H1 (cell line): ENCODE data around the gene CHD9. TPM values are rescaled to one million over a fixed set of nuclear protein-coding genes. Genes with fewer than 3 reads are reported as not detected.

Experiments
- CTCF ChIA-PET: fragments of 300-600 bp; sonication (Branson Sonifier 250); formaldehyde crosslinking; loops from one replicate; lab custom pipeline; 2021; ENCODE audit not compliant: partially characterized antibody; lab: Charles Lee
- POLR2A ChIA-PET: fragments of 300-600 bp; sonication (Branson Sonifier 250); formaldehyde crosslinking; loops from one replicate; lab custom pipeline; 2021; ENCODE audit warnings: inconsistent platforms; ENCODE audit not compliant: partially characterized antibody; lab: Charles Lee
- DNase-seq, 2 experiments: peaks; one replicate each; pipeline versions ENCODE4 v3.0.0 to v3.0.0-alpha.2; 2010 to 2022; ENCODE audit warnings: low spot score in 2 of 2, low read depth in 1 of 2, mixed read lengths in 1 of 2
- FAIRE-seq: peaks from 2 replicates; lab custom pipeline; 2011; peaks lifted over from hg19 to GRCh38; lab: Jason Lieb, UNC
- H2AFZ ChIP-seq: 2 replicates; pipeline ENCODE4 v1.8.1; 2012; ENCODE audit warnings: low read length, inconsistent platforms
- H2AK5ac ChIP-seq: 2 replicates; pipeline ENCODE4 v1.6.1; 2013; ENCODE audit warnings: low read depth, low read length
- H2BK120ac ChIP-seq: replicated peaks from 2 replicates; pipeline ENCODE3; 2013; ENCODE audit warnings: low read depth, low read length, inconsistent platforms
- H2BK12ac ChIP-seq: 2 replicates; pipeline ENCODE4 v1.6.1; 2013; ENCODE audit warnings: low read depth, low read length
- H2BK15ac ChIP-seq: 2 replicates; pipeline ENCODE4 v1.6.1; 2013; ENCODE audit warnings: low read length
- H2BK20ac ChIP-seq: 2 replicates; pipeline ENCODE4 v1.6.1; 2013; ENCODE audit warnings: low read length
- H2BK5ac ChIP-seq: 2 replicates; pipeline ENCODE4 v1.6.1; 2013; ENCODE audit warnings: low read depth, low read length
- H3K14ac ChIP-seq: 2 replicates; pipeline ENCODE4 v1.6.1; 2013; ENCODE audit warnings: inconsistent platforms; ENCODE audit not compliant: insufficient read length
- H3K18ac ChIP-seq: 2 replicates; pipeline ENCODE4 v1.6.1; 2013; ENCODE audit warnings: low read length; ENCODE audit errors: extremely low read depth
- H3K23ac ChIP-seq: 2 replicates; pipeline ENCODE4 v1.6.1; 2013; ENCODE audit warnings: inconsistent platforms; ENCODE audit not compliant: insufficient read length
- H3K23me2 ChIP-seq: 2 replicates; pipeline ENCODE4 v1.6.1; 2013; ENCODE audit warnings: low read depth, low read length
- H3K27ac ChIP-seq: 2 replicates; pipeline ENCODE4 v1.6.1; 2011; ENCODE audit warnings: low read depth, low read length, inconsistent platforms
- H3K27me3 ChIP-seq, 4 experiments: replicated peaks in 1 of 4; 1 replicate in 1 of 4; 2 replicates in 3 of 4; pipeline versions ENCODE4 v1.6.1 to v1.8.1; 2011 to 2013; ENCODE audit warnings: low read length in 3 of 4, mild to moderate bottlenecking in 3 of 4, inconsistent platforms in 2 of 4, mixed read lengths in 2 of 4, moderate library complexity in 1 of 4; ENCODE audit not compliant: control insufficient read depth in 3 of 4, insufficient read depth in 3 of 4; ENCODE audit errors: extremely low read depth in 1 of 4
- H3K36me3 ChIP-seq, 4 experiments: 2 replicates each; pipeline versions ENCODE4 v1.6.1 to v1.8.1; 2011 to 2013; ENCODE audit warnings: mild to moderate bottlenecking in 4 of 4, low read length in 3 of 4, moderate library complexity in 2 of 4, control low read depth in 1 of 4, inconsistent platforms in 1 of 4; ENCODE audit not compliant: insufficient read depth in 4 of 4, control insufficient read depth in 2 of 4
- H3K4ac ChIP-seq: replicated peaks from 2 replicates; pipeline ENCODE3; 2013; ENCODE audit warnings: low read length, low read depth, mixed read lengths, inconsistent platforms; ENCODE audit not compliant: insufficient read length
- H3K4me1 ChIP-seq, 4 experiments: replicated peaks in 1 of 4; 1 replicate in 1 of 4; 2 replicates in 3 of 4; pipeline versions ENCODE4 v1.6.1 to v1.8.1; 2011 to 2013; ENCODE audit warnings: low read length in 3 of 4, inconsistent platforms in 2 of 4, mixed read lengths in 1 of 4; ENCODE audit not compliant: insufficient read depth in 4 of 4, control insufficient read depth in 3 of 4
- H3K4me2 ChIP-seq, 2 experiments: 2 replicates each; pipeline versions ENCODE4 v1.6.1 to v1.8.1; 2011 to 2013; ENCODE audit warnings: low read depth in 2 of 2, low read length in 2 of 2, control low read depth in 1 of 2, inconsistent platforms in 1 of 2, mild to moderate bottlenecking in 1 of 2; ENCODE audit not compliant: insufficient read depth in 1 of 2
- H3K4me3 ChIP-seq, 4 experiments: fragments of 200-600, 300-600 bp in 1 of 4; sonication (generic), shearing (Covaris generic), sonication (Bioruptor Twin) in 1 of 4; 2 replicates each; pipeline versions ENCODE4 v1.5.1 to v1.8.1; 2011 to 2016; ENCODE audit warnings: low read length in 4 of 4, low read depth in 3 of 4, control low read depth in 2 of 4, inconsistent platforms in 2 of 4, mild to moderate bottlenecking in 2 of 4, mixed read lengths in 1 of 4, moderate library complexity in 1 of 4; ENCODE audit not compliant: insufficient read depth in 2 of 4; ENCODE audit errors: extremely low read depth in 1 of 4
- H3K56ac ChIP-seq: replicated peaks from 2 replicates; pipeline ENCODE3; 2013; ENCODE audit warnings: low read depth, mild to moderate bottlenecking, mixed read lengths, low read length, inconsistent platforms; ENCODE audit not compliant: insufficient read length
- H3K79me1 ChIP-seq: 2 replicates; pipeline ENCODE4 v1.6.1; 2013; ENCODE audit warnings: low read depth, low read length, control low read depth
- H3K79me2 ChIP-seq, 2 experiments: 2 replicates each; pipeline versions ENCODE4 v1.6.1 to v1.8.1; 2012 to 2013; ENCODE audit warnings: low read length in 2 of 2, mild to moderate bottlenecking in 2 of 2, inconsistent platforms in 1 of 2; ENCODE audit not compliant: insufficient read depth in 2 of 2, control insufficient read depth in 1 of 2
- H3K9ac ChIP-seq, 4 experiments: replicated peaks in 1 of 4; 1 replicate in 1 of 4; 2 replicates in 3 of 4; pipeline versions ENCODE4 v1.6.1 to v1.8.1; 2011 to 2013; ENCODE audit warnings: low read depth in 3 of 4, low read length in 3 of 4, control low read depth in 2 of 4, mild to moderate bottlenecking in 2 of 4, moderate library complexity in 2 of 4, inconsistent platforms in 1 of 4; ENCODE audit errors: extremely low read depth in 1 of 4
- H3K9me3 ChIP-seq, 2 experiments: 2 replicates each; pipeline versions ENCODE4 v1.6.1 to v1.8.1; 2012 to 2013; ENCODE audit warnings: mild to moderate bottlenecking in 2 of 2, moderate library complexity in 2 of 2, control low read depth in 1 of 2, inconsistent platforms in 1 of 2, low read depth in 1 of 2, low read length in 1 of 2, mixed read lengths in 1 of 2; ENCODE audit not compliant: insufficient read depth in 2 of 2
- H4K20me1 ChIP-seq, 2 experiments: replicated peaks in 1 of 2; 2 replicates each; pipeline versions ENCODE3 to v1.8.1; 2011 to 2013; ENCODE audit warnings: inconsistent platforms in 2 of 2, low read length in 2 of 2, mild to moderate bottlenecking in 1 of 2; ENCODE audit not compliant: insufficient read depth in 2 of 2, control insufficient read depth in 1 of 2
- H4K5ac ChIP-seq: 2 replicates; pipeline ENCODE4 v1.6.1; 2013; ENCODE audit warnings: low read length, low read depth, mixed read lengths, inconsistent platforms; ENCODE audit not compliant: insufficient read length
- H4K8ac ChIP-seq: 2 replicates; pipeline ENCODE4 v1.8.0; 2013; ENCODE audit warnings: mild to moderate bottlenecking, moderate library complexity, low read length, inconsistent platforms; ENCODE audit not compliant: insufficient read depth; ENCODE audit errors: extremely low read depth
- H4K91ac ChIP-seq: replicated peaks from 2 replicates; pipeline ENCODE3; 2013; ENCODE audit warnings: low read length, mixed read lengths, inconsistent platforms; ENCODE audit not compliant: insufficient read length
- ATF2 ChIP-seq: IDR thresholded peaks from 2 replicates; pipeline ENCODE4 v1.6.1; 2012; ENCODE audit warnings: low read length, inconsistent platforms
- BRCA1 ChIP-seq: IDR thresholded peaks from 2 replicates; pipeline ENCODE4 v1.6.1; 2012; ENCODE audit warnings: low read depth, low read length, improper control_type of control experiment
- HDAC2 ChIP-seq, 2 experiments: fragments of 300-600 bp in 1 of 2; sonication (generic) in 1 of 2; IDR thresholded peaks; 2 replicates each; pipeline ENCODE4 v1.6.1; 2011 to 2012; ENCODE audit warnings: low read depth in 2 of 2, low read length in 2 of 2, mild to moderate bottlenecking in 2 of 2, moderate library complexity in 2 of 2, borderline replicate concordance in 1 of 2, inconsistent platforms in 1 of 2
- HDAC6 ChIP-seq: IDR thresholded peaks from one replicate; pipeline ENCODE4 v1.7.1; 2012; ENCODE audit warnings: low read depth, mild to moderate bottlenecking, inconsistent platforms, low read length, moderate library complexity
- JUND ChIP-seq: IDR thresholded peaks from 2 replicates; pipeline ENCODE4 v1.6.1; 2011; ENCODE audit warnings: mild to moderate bottlenecking, improper control_type of control experiment, low read length
- MAFK ChIP-seq: IDR thresholded peaks from 2 replicates; pipeline ENCODE4 v1.6.1; 2012; ENCODE audit warnings: low read depth, mild to moderate bottlenecking, improper control_type of control experiment, low read length
- NANOG ChIP-seq: IDR thresholded peaks from 2 replicates; pipeline ENCODE4 v1.6.1; 2011; ENCODE audit warnings: low read length, low read depth, mild to moderate bottlenecking, inconsistent platforms; ENCODE audit not compliant: insufficient read depth, poor library complexity, severe bottlenecking
- RFX5 ChIP-seq: IDR thresholded peaks from 2 replicates; pipeline ENCODE4 v1.6.1; 2011; ENCODE audit warnings: low read depth, low read length, improper control_type of control experiment, borderline replicate concordance
- RNF2 ChIP-seq: fragments of 200-900, 300-1000 bp; sonication (generic); IDR thresholded peaks from 2 replicates; pipeline ENCODE4 v1.7.1; 2016; ENCODE audit warnings: borderline replicate concordance, low read depth, mild to moderate bottlenecking, antibody characterized with exemption, low read length; ENCODE audit not compliant: poor library complexity, severe bottlenecking; ENCODE audit errors: missing control alignments
- RXRA ChIP-seq: IDR thresholded peaks from 2 replicates; pipeline ENCODE4 v1.6.1; 2011; ENCODE audit warnings: low read depth, mild to moderate bottlenecking, low read length, moderate library complexity; ENCODE audit not compliant: insufficient read depth
- SRF ChIP-seq: IDR thresholded peaks from 2 replicates; pipeline ENCODE4 v1.6.1; 2011; ENCODE audit warnings: mild to moderate bottlenecking, low read depth, low read length, moderate library complexity
- TAF7 ChIP-seq: optimal IDR thresholded peaks from 2 replicates; pipeline ENCODE3; 2011; ENCODE audit warnings: low read depth, mild to moderate bottlenecking, inconsistent platforms, low read length, moderate library complexity, borderline replicate concordance
- WGBS, 2 experiments: shearing (Covaris generic) in 1 of 2; methylation state at CpG; one replicate each; pipeline versions ENCODE4 v1.1.6 to v1.1.7; 2013 to 2015; ENCODE audit warnings: low lambda C conversion rate in 2 of 2, mixed read lengths in 2 of 2, inconsistent platforms in 1 of 2, low coverage in 1 of 2, missing lambda C conversion rate in 1 of 2; ENCODE audit not compliant: insufficient replicate concordance in 2 of 2, insufficient coverage in 1 of 2, insufficient read length in 1 of 2; ENCODE audit errors: extremely low coverage in 1 of 2, missing lambda C conversion rate in 1 of 2; 5-methylcytosine and 5-hydroxymethylcytosine counted together
- polyA plus RNA-seq, 7 experiments: library from polyadenylated mRNA; depleted of rRNA in 3 of 7; stranded (reverse) in 5 of 7; unstranded in 2 of 7; fragments of >200 nt in 5 of 7; fragments of 200-250 nt in 2 of 7; gene quantifications; 1 replicate in 5 of 7; 2 replicates in 1 of 7; 4 replicates in 1 of 7; pipeline versions ENCODE4 v1.2.1 to v1.2.3, GENCODE V29; 2011 to 2013; ENCODE audit warnings: missing spikeins in 2 of 7, mixed read lengths in 2 of 7
- total RNA-seq: library from RNA; stranded (reverse); fragmentation: NEBNext Ultra II Directional; extraction: Animal tissue kit (Norgen Biotek cat#: 25700); gene quantifications from 2 replicates; pipeline ENCODE4 v1.2.1, GENCODE V29; 2021

Gene CHD9
- total and polyA plus RNA-seq, 2 of the 8 experiments (the other 6 are each of a cell fraction or from before 2014, with no cell fraction given), result 9.9 to 32.4 TPM

DNA sequence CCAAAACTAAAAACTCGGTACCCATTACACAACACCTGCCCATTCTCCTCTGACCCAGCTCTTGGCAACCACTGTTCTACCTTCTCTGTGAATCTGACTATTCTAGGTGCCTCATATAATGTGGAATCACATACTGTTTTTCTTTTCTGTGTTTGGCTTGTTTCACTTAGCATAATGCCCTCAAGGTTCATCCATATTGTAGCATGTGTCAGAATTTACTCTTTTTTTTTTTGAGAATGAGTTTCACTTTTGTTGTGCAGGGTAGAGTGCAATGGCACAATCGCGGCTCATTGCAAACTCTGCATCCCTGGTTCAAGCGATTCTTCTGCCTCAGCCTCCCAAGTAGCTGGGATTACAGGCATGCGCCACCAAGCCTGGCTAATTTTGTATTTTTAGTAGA is 320.0 kb downstream of the CHD9 start:
- H4K91ac ChIP-seq, result no peak overlapping the region
- no peak overlapping the region for H3K56ac ChIP-seq
- no peak overlapping the region for H3K14ac ChIP-seq
- no peak overlapping the region for H2BK20ac ChIP-seq
- no peak overlapping the region for H2AK5ac ChIP-seq
- CTCF ChIA-PET, result no interaction called here
- no peak overlapping the region for H4K5ac ChIP-seq
- H2AFZ ChIP-seq, result no peak overlapping the region
- H3K23me2 ChIP-seq, result no peaks in the 10 kb centered on the region
- H2BK15ac ChIP-seq, result no peak overlapping the region
- H2BK120ac ChIP-seq, result no peak overlapping the region
- no peak overlapping the region for H3K23ac ChIP-seq
- no peak for DNase-seq
- no peak overlapping the region for H3K4me3 ChIP-seq
- FAIRE-seq, result no peak
- no peaks in the 10 kb centered on the region for H4K20me1 ChIP-seq
- no peak overlapping the region for H3K9ac ChIP-seq
- WGBS, 2 experiments, result 97% methylated on average over 5 of the region's 5 CpGs; no CpG with 5 or more reads in 1 of the 2 experiments
- no peak overlapping the region for H2BK5ac ChIP-seq
- no peak overlapping the region for H3K27ac ChIP-seq
- H3K79me1 ChIP-seq, result no peaks in the 10 kb centered on the region
- H3K4me2 ChIP-seq, result no peak overlapping the region
- H3K27me3 ChIP-seq, result no peaks in the 10 kb centered on the region
- no peaks in the 10 kb centered on the region for H3K79me2 ChIP-seq
- no peak overlapping the region for H3K4ac ChIP-seq
- no peaks in the 10 kb centered on the region for H3K36me3 ChIP-seq
- H3K4me1 ChIP-seq, result 0 out of 7 replicates have a peak, but pooled peaks cover 0 to 2% (median 0%) of the 10 kb centered on the region in 4 experiments
- H3K9me3 ChIP-seq, result no peaks in the 10 kb centered on the region
- H4K8ac ChIP-seq, result no peak overlapping the region
- no peak overlapping the region for H3K18ac ChIP-seq
- no peak overlapping the region for H2BK12ac ChIP-seq
- POLR2A ChIA-PET, result no interaction called here
- no peak for TF ChIP-seq NANOG
- TF ChIP-seq RNF2, result no peak
- no peak for TF ChIP-seq HDAC6
- no peak for TF ChIP-seq SRF
- no peak for TF ChIP-seq MAFK
- no peak for TF ChIP-seq ATF2
- TF ChIP-seq TAF7, result no peak
- no peak for TF ChIP-seq JUND
- TF ChIP-seq HDAC2 (IDR thresholded peaks at IDR 0.05; ENCODE audit: borderline replicate concordance in 1 of 2, low read depth in 2 of 2, low read length in 2 of 2), result no peak
- no peak for TF ChIP-seq BRCA1
- TF ChIP-seq RXRA, result no peak
- no peak for TF ChIP-seq RFX5
